Activated CD8-positive, alpha-beta memory T cell treated with anti-CD3 and anti-CD28 coated beads for 48 hours (primary cell): ENCODE measurements around the gene ACTL6B.

Experiments used
- DNase-seq, 3 experiments: peaks; one replicate each; pipeline ENCODE4 v3.0.0-alpha.2; 2020; ENCODE audit warnings: low read depth in 2 of 3, low spot score in 2 of 3

The ACTL6B gene

GRCh38 chr7:100602889-100603725, 53.1 kb downstream of the ACTL6B start:
- DNase-seq: no peak

DNA sequence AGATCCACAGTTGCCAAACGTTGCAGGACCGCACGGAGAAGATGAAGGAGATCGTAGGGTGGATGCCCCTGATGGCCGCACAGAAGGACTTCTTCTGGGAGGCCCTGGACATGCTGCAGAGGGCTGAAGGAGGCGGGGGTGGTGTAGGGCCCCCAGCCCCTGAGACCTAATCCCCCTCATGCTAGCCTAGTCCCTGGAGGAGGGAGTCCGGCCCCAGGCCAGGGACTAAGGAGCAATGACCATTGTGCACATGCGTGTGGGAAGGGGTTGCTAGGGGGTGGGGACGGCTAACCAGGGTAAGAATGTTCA, 55.6 kb downstream of the ACTL6B start:
- DNase-seq: no peak

DNA sequence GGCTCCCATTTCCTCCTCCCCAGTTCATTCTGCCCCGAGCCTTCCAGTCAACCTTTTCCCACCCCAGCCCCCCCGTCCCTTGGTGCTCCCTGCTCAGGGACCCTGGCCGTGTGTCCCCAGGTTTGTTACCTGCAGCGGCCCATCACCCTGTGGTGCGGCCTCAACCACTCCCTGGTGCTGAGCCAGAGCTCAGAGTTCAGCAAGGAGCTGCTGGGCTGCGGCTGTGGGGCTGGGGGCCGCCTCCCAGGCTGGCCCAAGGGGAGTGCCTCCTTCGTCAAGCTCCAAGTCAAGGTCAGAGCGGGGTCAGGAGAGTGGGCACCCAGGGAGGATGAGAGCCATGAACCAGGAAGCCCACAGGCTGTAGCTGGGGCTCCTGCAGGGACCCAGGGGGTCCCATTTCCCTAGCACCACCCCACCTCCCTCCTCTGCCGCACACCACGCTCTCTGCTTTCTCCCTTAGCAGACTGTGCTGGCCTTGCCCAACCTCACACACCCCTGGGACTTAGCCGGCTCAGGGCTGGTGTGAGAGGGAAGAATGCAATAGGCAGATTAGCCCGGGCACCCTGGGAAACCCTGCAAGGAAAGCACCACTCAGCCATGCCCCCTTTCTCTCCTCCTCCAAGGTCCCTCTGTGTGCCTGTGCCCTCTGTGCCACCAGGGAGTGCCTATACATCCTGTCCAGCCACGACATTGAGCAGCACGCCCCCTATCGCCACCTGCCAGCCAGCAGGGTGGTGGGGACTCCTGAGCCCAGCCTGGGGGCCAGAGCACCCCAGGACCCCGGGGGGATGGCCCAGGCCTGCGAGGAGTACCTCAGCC, 56.1 kb downstream of the ACTL6B start:
- DNase-seq: no peak

- DNase-seq: no peak
These were observed 57.8 kb downstream of the ACTL6B start for GRCh38 chr7:100598425-100598824.

- no peak for DNase-seq
These were observed 61.1 kb downstream of the ACTL6B start for GRCh38 chr7:100595188-100595587.
